GM18507 (cell line): ENCODE measurements around the gene HAND2.

Source experiments
- DNase-seq: peaks from one replicate; pipeline ENCODE4 v3.0.0; 2011; ENCODE audit warnings: low read depth; ENCODE audit not compliant: insufficient read length; ENCODE audit errors: extremely low spot score
- FAIRE-seq: peaks from 2 replicates; lab custom pipeline; 2011; peaks lifted over from hg19 to GRCh38; lab: Jason Lieb, UNC

Gene HAND2

DNA sequence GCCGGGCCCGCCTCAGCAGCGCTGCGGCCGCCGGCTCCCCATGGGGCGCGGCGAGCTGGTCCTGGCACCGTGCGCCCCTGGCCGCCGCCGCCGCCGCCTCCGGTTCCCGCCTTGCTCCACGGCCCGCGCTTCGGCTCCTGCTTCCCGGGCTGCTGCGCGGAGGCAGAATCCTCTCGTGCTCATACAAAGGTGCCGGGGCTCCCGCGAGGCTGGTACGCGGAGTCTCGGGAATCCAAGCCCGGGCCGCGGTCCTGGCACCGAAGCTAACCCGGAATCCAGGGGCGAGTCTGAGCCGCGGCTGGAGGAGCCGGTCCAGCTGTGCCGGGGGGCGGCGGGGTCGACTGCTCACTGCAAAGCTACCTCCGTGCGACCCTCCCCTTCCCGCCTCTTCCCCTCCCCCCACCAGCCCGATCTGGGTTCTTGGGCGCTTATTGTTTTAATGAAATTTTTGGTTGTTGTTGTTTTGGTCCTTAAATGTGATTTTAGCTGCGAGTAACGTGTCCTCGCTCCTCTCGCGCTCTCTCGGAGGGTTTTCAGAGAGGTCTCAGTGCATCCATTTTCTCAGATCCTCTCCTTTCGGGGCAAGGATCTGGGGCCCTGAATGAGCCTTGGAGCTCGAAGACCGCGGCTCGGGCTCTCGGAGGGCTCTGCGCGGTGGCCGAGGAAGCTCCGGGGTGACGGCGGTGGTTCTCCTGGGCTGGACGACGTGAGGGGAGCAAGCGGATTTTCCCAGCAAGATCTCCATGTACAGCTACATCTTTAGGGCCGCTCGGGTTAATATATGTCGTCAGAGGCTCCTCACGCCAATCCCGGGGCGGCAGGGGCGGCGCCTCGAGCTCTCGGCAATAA lies at the start of gene HAND2:
HAND2 (minus strand) TSS at position 753 of the 849 bp plus-strand sequence. CDS start 940 bp downstream, outside the sequence.
- FAIRE-seq, result no peak
- no peak for DNase-seq

GRCh38 chr4:173578956-173579355 lies 48.9 kb upstream of the HAND2 start:
- FAIRE-seq (no peak), DNase-seq (no peak)

- FAIRE-seq, result no peak
- no peak for DNase-seq
Measured at GRCh38 chr4:173577963-173578362, 47.9 kb upstream of the HAND2 start.

DNA sequence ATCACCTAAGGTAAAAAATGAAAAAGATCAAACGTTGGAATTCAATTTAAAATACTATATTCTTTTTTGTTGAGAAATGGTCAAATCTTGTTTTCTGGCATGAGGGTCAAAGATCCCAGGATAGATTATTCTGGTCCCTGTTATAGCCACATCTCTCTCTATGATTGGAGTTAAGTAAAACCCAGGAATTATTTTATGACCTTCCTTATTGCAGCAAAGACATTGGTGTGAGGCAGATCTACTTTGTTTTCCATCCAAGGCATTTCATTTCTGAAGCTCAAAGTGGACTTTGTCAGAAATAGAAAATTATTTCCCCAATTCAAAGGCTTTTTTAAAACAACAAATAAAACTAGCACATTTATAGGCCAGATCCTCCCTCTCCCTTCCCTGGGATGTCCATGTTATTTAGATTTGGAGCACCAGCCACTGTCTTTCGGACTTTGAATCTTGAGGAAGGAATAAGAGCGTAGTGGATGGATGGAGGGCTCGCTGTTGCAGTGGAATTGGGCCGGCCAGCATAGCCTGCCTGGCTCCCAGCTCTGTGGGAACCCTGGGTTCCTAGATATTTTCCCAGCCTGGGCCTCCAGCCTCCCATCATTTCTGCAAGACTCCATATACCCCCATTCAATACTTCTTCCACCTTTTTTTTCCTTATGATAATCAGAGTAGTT lies 45.6 kb upstream of the HAND2 start:
- FAIRE-seq (no peak), DNase-seq (no peak)

GRCh38 chr4:173573725-173574124 lies 43.7 kb upstream of the HAND2 start:
- FAIRE-seq (no peak), DNase-seq (no peak)

DNA sequence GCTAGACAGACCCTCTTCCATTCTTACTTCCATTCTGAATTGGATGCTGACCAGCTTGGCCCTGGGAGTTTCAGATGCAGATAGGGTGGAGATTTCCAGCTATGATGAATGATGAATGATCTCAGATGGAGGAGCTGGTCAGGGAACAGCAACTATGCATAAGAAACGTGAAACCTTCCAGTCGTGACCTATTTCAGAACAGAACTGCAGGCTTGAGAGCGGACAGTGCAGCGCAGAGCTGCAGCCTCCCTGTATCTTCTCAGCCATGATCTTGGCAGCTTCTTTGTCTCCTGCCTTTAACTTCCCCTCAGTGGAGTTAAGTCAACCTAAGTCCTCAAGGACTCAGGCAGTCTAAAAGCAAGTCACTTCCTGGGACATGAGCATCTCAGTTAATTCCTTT lies 43.3 kb upstream of the HAND2 start:
- no peak for FAIRE-seq
- no peak for DNase-seq

DNA sequence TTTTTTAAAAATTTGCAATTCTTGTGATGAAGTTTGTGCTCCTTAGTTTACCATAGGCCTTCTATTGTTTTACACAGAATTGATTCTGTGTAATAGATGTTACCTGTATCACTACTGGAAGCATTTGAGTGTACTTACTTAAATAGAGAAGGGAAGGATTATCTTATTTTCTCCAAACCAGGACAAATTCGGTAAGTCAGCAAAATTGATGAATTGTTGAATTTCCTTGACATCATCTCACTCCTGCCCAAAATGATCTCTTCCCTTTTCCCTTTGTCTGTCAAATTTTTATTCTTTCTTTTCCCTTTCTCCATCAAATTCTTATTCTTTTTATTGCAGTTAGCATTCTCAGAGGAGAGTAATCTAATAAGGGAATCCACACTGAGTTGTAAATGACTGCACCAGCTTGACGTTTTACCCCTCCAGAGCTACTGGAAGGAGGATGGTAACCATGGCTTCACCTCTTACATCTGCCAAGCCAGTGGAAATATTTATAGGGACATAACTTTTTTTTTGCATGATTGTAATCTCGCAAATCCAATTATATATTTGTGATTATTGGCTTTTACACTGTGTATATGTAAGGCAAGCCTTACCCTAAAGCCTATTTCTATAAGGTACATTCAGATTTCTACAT lies 42.6 kb upstream of the HAND2 start:
- DNase-seq (no peak), FAIRE-seq (no peak)

- FAIRE-seq, result no peak
Measured at GRCh38 chr4:173571620-173572019, 41.6 kb upstream of the HAND2 start.

GRCh38 chr4:173565281-173565680 lies 35.3 kb upstream of the HAND2 start:
- FAIRE-seq (no peak), DNase-seq (no peak)

More at GRCh38 chr4:173571620-173572019, 41.6 kb upstream of the HAND2 start:
- DNase-seq, result no peak

- DNase-seq (no peak), FAIRE-seq (no peak)
Measured at GRCh38 chr4:173564461-173564860, 34.4 kb upstream of the HAND2 start.

DNA sequence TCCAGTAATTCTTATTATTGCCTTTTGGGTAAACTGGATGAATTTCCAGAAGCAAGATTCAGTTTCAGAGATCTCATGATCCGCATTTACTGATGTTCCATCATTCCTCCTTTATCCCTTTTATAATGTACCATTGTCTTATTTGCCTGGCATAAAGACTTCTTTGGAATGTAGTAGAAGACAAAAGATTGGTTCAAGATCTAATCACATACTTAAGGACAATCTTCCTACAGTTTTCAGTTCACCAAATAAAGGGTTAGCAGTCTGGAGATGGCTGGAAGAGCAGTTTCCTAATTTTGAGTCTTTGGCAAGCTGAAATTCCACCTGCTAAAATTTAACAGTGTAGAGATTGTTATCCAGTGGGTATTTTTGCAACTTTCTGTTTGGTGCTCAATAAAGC lies 30.9 kb upstream of the HAND2 start:
- DNase-seq (no peak), FAIRE-seq (no peak)

- no peak for DNase-seq
- FAIRE-seq, result no peak
Measured at GRCh38 chr4:173556398-173557131, 26.5 kb upstream of the HAND2 start.

GRCh38 chr4:173547889-173548288 lies 17.9 kb upstream of the HAND2 start:
- no peak for FAIRE-seq

DNA sequence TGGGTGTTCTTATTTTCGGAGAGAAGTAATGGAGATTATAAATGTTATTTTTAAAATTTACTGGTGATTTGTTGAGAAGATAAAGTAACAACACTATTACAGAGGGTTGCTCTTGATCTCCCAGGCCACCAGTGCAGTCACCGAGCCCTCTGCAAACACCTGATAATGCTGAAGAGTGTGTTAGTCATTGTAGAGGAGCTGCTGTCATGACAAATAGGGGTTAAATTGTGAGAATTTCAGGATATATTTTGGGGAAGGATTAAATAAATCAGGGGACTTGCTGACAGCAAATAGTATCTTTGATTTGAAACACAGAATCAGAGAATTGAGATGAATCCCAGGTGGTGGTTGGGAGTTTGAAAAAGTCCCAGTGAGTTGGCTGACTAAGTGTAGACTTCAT lies 16.7 kb upstream of the HAND2 start:
- FAIRE-seq, result no peak
- DNase-seq, result no peak

More at GRCh38 chr4:173547889-173548288, 17.9 kb upstream of the HAND2 start:
- no peak for DNase-seq

DNA sequence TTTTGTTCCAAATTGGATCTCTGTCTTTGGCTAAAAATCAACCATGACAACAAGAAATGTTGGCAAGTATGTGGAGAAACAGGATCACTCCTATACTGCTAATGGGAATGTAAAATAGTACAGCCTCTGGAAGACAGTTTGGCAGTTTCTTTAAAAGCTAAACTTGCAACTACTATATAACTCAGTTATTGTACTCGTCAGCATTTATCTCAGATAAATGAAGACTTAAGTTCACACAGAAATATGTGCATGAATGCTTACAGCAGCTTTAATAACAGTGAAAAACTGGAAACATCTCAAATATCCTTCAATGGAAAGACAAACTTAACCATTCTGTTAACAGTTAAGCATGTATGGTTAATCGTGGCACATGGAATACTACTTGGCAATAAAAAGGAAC lies 15.4 kb upstream of the HAND2 start:
- FAIRE-seq (no peak), DNase-seq (no peak)

- FAIRE-seq, result no peak
- no peak for DNase-seq
Measured at GRCh38 chr4:173543266-173543665, 13.2 kb upstream of the HAND2 start.

DNA sequence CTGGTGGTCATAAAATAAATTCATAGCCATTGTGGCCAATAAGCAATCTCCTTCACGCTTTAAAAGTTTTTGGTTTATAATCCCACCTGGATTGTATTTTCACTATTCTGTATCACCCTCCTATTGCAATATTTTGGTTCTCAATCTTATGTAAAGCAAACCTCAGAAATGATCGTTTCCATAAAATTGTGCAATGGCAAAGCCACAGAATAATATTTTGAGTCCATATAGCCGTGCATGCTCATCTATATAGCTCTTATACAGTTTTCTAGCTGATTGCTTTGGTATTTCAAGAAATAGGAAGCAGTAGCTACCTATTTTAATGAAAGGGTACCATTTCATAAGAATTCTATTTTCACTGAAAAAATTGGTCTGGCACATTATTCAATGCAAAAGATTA lies 10.0 kb upstream of the HAND2 start:
- FAIRE-seq (no peak), DNase-seq (no peak)

GRCh38 chr4:173538909-173539445 lies 8.9 kb upstream of the HAND2 start:
- DNase-seq, result no peak

DNA sequence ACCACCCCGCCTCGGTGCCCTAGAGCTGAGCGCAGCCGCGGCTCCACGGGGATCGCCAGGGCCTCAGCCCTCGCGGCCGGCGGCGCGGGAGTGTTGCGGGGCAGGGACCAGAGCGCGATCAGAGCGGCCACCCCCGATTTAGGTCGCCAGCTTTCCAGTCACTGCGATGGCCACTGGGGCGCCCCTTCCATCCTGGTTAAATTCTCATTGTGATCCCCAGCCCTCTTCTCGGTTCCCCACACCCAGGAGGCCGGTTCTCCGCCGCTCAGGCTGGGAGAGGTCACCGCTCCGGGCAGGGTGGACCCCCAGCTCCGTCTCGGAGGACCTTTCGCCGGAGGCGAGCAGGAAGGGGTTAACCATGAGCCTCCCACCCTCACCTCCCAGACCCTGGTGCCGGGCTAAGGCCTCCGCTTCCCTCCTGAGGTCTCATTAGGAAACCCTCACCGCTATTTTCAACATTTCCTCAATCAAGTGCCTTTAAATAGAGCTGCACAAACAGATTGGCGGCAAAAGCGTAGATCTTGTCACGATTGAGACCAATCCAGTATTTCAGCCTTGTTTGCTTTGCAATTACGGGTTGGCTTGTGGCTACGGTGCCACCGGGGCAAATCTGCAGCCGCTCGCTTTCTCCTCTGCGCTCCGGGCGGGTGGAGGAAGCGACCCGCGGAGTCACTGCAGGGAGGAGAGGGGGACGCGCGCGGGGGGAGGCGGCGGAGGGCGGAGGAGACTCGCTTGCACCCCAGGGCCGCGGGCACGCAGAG lies 8.3 kb upstream of the HAND2 start:
- DNase-seq (no peak), FAIRE-seq (no peak)

More at GRCh38 chr4:173538909-173539445, 8.9 kb upstream of the HAND2 start:
- no peak for FAIRE-seq
